ENCODE measurements around the gene CCDC13. TPM values are rescaled to one million over a fixed set of nuclear protein-coding genes. Genes with fewer than 3 reads are reported as not detected.
A peak's percentile ranks its signal among the peaks of the same experiment; 100 is the strongest.

CCDC13 gene
- total RNA-seq, 1 experiment from 2014 or later, result 2.3 TPM

GRCh38 chr3:42804106-42804830, 31.2 kb upstream of the CCDC13 start, which contains the start of gene HIGD1A (continued):
- peak; percentile 53 for TF ChIP-seq TCF7L2 (IDR thresholded peaks at IDR 0.05; ENCODE audit: borderline replicate concordance, extremely low read depth, insufficient read depth, insufficient read length)
- peak; percentile 75 for TF ChIP-seq MAX (IDR thresholded peaks at IDR 0.05)

DNA sequence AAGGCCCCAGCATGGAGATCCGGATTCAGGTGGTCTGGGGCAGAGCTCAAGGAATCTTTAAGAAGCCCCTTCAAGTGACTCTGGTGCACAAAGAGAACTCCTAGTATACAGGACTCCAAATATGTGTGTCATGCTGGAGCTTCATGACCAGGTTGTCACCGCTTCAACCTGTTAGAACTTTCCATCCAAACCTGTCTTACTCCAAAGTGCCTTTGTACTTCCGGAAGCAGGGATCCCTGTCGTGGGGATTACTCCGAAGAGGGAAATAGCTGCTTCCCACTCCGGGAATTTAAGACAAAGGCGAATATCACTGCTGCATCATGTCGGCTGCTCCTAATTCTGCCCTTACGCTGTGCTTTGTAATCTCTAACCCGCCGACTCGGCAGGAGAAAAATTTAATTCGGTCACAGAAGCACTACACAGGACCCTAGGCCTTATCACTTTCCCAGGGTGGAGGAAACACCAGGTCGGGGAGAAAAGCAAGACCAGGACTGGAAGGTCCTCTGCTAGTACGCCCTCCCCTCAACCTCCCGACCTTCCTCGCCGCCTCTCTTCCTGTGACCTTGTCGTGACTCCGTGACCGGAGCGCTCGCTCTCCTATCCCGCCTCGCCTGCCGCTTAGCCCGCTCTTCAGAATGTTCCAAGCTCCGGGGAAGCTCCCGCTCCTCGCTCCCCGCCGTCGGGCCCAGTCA, 30.5 kb upstream of the CCDC13 start:
- Histone ChIP-seq H3K36me3 (ENCODE audit: control insufficient read depth in 1 of 2, insufficient read depth in 2 of 2, low read length in 2 of 2) (no peaks in the 10 kb centered on the region), H2AFZ (ENCODE audit: low read depth, low read length, poor library complexity, severe bottlenecking) (no peak overlapping the region), H3K4me1 (ENCODE audit: control insufficient read depth in 1 of 2, insufficient read depth in 2 of 2, low read length in 2 of 2) (peaks cover 0 to 15% of the 10 kb centered on the region in 2 experiments; a peak in 2 of 4 replicates), H3K9ac (ENCODE audit: low read length) (peak overlapping the region; percentile 94), H3K27me3 (ENCODE audit: insufficient read depth, low read length) (no peaks in the 10 kb centered on the region), H3K79me2 (ENCODE audit: insufficient read depth, low read length) (peaks cover 50% of the 10 kb centered on the region), H4K20me1 (ENCODE audit: insufficient read depth) (no peaks in the 10 kb centered on the region), H3K9me2 (ENCODE audit: insufficient read depth) (no peaks in the 10 kb centered on the region), H3K9me3 (ENCODE audit: control insufficient read depth in 1 of 2, insufficient read depth in 1 of 2, low read depth in 1 of 2, low read length in 2 of 2) (no peaks in the 10 kb centered on the region), H3K27ac (ENCODE audit: low read depth, low read length) (peak overlapping the region; percentile 70), H3K4me2 (ENCODE audit: low read length) (peak overlapping the region; percentile 95), H3K4me3 (replicated peaks in 1 of 2; ENCODE audit: low read depth in 1 of 2, low read length in 2 of 2) (peak overlapping the region; percentile 88 to 98)
- RAD21 ChIA-PET (ENCODE audit: low non-redundant PET in 1 of 2, low total read pairs in 2 of 2, uncharacterized antibody in 2 of 2, unreplicated experiment in 2 of 2), result no interaction called here
- POLR2A ChIA-PET, result interaction anchor here (0.7 kb wide), 2 partner anchors 9 to 28 kb away, joined by 3 read pairs; no protein-coding TSS in a partner anchor
- intact Hi-C loops (cut with micrococcal nuclease), result no loop called here
- peak; percentile 35 for ATAC-seq
- TF ChIP-seq EZH2phosphoT487 (IDR thresholded peaks at IDR 0.05; ENCODE audit: borderline replicate concordance) (no peak), YY1 (IDR thresholded peaks at IDR 0.05; ENCODE audit: extremely low read depth, insufficient replicate concordance, low read depth, low read length) (peak; percentile 84), MAX (IDR thresholded peaks at IDR 0.05) (0 out of 2 replicates have a peak, but pooled peaks have one; percentile 19), SP1 (IDR thresholded peaks at IDR 0.05; ENCODE audit: low read depth) (no peak)
- no TSS peak for BruUV-seq (replicated peaks)
- CTCF ChIA-PET, result interaction anchor here (2.9 kb wide), 1 partner anchor 27 kb away, joined by 11 read pairs; no protein-coding TSS in a partner anchor
- no peak for DNase-seq (ENCODE audit: low read depth, low spot score)

All from HCT116 (cell line).